Heart right ventricle (tissue), 16 donors: ENCODE measurements around the gene FFAR4. TPM values are rescaled to one million over a fixed set of nuclear protein-coding genes. Genes with fewer than 3 reads are reported as not detected.

Source experiments
- ATAC-seq, 8 donors: fragments of 200-7000 bp; cut with Tn5 transposase; one replicate each; pipeline ENCODE4 v1.9.1; 2020; ENCODE audit warnings: mild to moderate bottlenecking in 8 of 8, moderate library complexity in 8 of 8, moderate number of reproducible peaks in 1 of 8
- DNase-seq, 2 donors: peaks; one replicate each; pipeline ENCODE4 v3.0.0-alpha.2; 2020
- H3K27ac ChIP-seq, 10 donors: fragments of 200-600 bp; sonication (generic) in 2 of 10; one replicate each; pipeline versions ENCODE4 v1.5.0 to v1.8.0; 2020 to 2022; ENCODE audit warnings: mild to moderate bottlenecking in 3 of 10
- H3K27me3 ChIP-seq, 7 donors: fragments of 200-600 bp; one replicate each; pipeline ENCODE4 v1.8.0; 2021 to 2022; ENCODE audit warnings: mild to moderate bottlenecking in 2 of 7
- H3K36me3 ChIP-seq, 9 donors: fragments of 200-600 bp; sonication (generic) in 1 of 9; one replicate each; pipeline versions ENCODE4 v1.5.0 to v1.8.0; 2020 to 2022; ENCODE audit warnings: mild to moderate bottlenecking in 2 of 9
- H3K4me1 ChIP-seq, 9 donors: fragments of 200-600 bp; sonication (generic) in 1 of 9; one replicate each; pipeline versions ENCODE4 v1.5.0 to v1.8.0; 2020 to 2022; ENCODE audit warnings: mild to moderate bottlenecking in 4 of 9
- H3K4me3 ChIP-seq, 10 donors: fragments of 200-600 bp; sonication (generic) in 2 of 10; one replicate each; pipeline versions ENCODE4 v1.5.0 to v1.8.0; 2020 to 2022; ENCODE audit warnings: mild to moderate bottlenecking in 7 of 10, moderate library complexity in 2 of 10
- H3K9me3 ChIP-seq, 11 donors: fragments of 200-600 bp in 10 of 11; sonication (generic) in 2 of 11; one replicate each; pipeline versions ENCODE4 v1.5.0 to v1.8.0; 2013 to 2022; ENCODE audit warnings: mild to moderate bottlenecking in 2 of 11, control low read depth in 1 of 11, moderate library complexity in 1 of 11
- CTCF ChIP-seq, 9 donors: fragments of 200-600 bp; sonication (generic) in 2 of 9; IDR thresholded peaks; one replicate each; pipeline versions ENCODE4 v1.5.0 to v1.8.0; 2021 to 2022; ENCODE audit warnings: antibody characterized with exemption in 9 of 9, mild to moderate bottlenecking in 5 of 9, moderate library complexity in 1 of 9
- WGBS, 2 donors: extraction: QIAGEN DNeasy Blood & Tissue Kit; methylation state at CpG; one replicate each; pipeline ENCODE4 v1.1.7; 2013; ENCODE audit warnings: inconsistent platforms in 1 of 2; 5-methylcytosine and 5-hydroxymethylcytosine counted together
- intact Hi-C, 10 donors: fragments of 100-400 bp; cut with DNase I; formaldehyde crosslinking; loops; one replicate each; pipeline versions ENCODE4 v1.11.1 to v1.14.2; 2022
- polyA plus RNA-seq, 2 donors: library from polyadenylated mRNA; stranded (reverse); fragments of 200-250 nt; gene quantifications; one replicate each; pipeline ENCODE4 v1.2.3, GENCODE V29; 2013
- total RNA-seq, 10 donors: library from RNA; stranded (reverse); fragmentation: NEBNext Ultra II Directional in 3 of 10; extraction: Animal tissue kit (Norgen Biotek cat#: 25700) in 3 of 10; gene quantifications; one replicate each; pipeline versions ENCODE4 v1.2.1 to v1.2.4, GENCODE V29; 2021 to 2023
- donor health status: Arrhythmogenic right ventricular cardiomyopathy.
- donor health status: ischemic (EF 13 %, LVEDD 7.1; RV severe dilation, severe dysfunction).
- donor health status: healthy with polysubstance abuse.
- donor health status: DM: no; HTN: yes; CAD: no.
- donor health status: DM: no; HTN: no; CAD: no.
- donor health status: ischemic (EF 25% LVEDD 6.9; RV normal size, moderate dysfunction).
- donor health status: ischemic (EF 25% LVEDD 5.7; RV mildly dilated, moderate dysfunction).
- donor health status: healthy.
- donor health status: DM: yes; HTN: yes; CAD: no.
- donor health status: Ischemic cardiomyopathy.
- donor health status: ischemic (EF 35%, LVEDD 5.7; RV mildly dilated, moderate dysfunction).
- donor health status: nonischemic (EF 11% LVEDD 7.7; RV severe dilation, severe dysfunction).
- donor health status: DM: yes; HTN: yes; CAD: no.
- donor health status: PGD.
- donor health status: ischemic (EF 29% LVEDD 5.4; RV normal size, mild dysfunction).
- donor health status: nonischemic (EF 23%, LVEDD 6.1; RV moderate dilation, normal function).

The FFAR4 gene
- total and polyA plus RNA-seq, 12 donors = 0.07 to 0.37 (median 0.12) TPM; not detected in 6

DNA sequence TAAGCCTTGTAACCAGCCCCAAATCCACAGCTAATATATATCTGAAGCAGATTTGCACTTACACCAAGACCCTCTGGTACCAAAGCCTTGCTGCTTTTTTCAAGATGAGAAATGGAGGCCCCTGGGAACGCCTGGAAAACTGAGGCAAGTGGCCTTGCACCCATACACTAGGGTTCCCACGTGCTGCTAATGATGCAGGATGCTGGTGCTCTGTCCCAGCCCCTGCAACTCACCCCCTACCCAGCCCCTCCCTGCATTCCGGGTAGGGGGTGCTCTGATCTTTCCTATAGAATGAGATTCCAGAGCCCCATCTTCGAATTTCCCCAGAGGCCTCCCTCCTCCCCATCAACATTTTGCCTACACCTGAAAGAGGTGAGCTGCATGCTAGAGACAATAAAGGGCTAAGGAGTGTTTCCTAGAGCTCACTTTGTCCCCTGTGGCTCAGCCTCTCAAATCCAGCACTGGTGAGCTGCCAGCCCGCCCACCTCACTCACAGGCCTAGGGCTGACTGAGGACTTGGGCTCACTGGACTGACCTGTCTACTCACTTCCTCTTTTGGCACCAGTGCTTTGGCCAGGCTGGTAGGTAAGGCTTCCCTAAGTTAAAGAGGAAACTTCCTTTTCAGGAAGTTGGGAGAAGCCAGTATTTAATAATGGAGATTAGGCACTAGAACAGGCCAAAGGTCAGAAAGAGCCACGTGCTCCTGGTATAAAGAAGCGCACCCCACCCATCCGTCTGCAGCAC is 24.8 kb downstream of the FFAR4 start:
- intact Hi-C loops = no loop called here
- TF ChIP-seq CTCF (IDR thresholded peaks at IDR 0.05) = no peak
- H3K36me3 ChIP-seq = no peaks in the 10 kb centered on the region
- H3K4me3 ChIP-seq = no peak overlapping the region
- no peak overlapping the region for H3K27ac ChIP-seq
- WGBS, 2 donors = 61 to 71% methylated on average over 8 of the region's 8 CpGs
- H3K27me3 ChIP-seq = no peaks in the 10 kb centered on the region
- no peaks in the 10 kb centered on the region for H3K9me3 ChIP-seq
- ATAC-seq = peak in 2 of 8 donors; percentile 33 to 61
- no peak for DNase-seq
- H3K4me1 ChIP-seq = peaks cover 0 to 7% (median 0%) of the 10 kb centered on the region in 9 donors

GRCh38 chr10:93593254-93593653 is 26.8 kb downstream of the FFAR4 start:
- WGBS, 2 donors = 88 to 92% methylated on average over 4 of the region's 4 CpGs
- no peak for TF ChIP-seq CTCF (IDR thresholded peaks at IDR 0.05)

DNA sequence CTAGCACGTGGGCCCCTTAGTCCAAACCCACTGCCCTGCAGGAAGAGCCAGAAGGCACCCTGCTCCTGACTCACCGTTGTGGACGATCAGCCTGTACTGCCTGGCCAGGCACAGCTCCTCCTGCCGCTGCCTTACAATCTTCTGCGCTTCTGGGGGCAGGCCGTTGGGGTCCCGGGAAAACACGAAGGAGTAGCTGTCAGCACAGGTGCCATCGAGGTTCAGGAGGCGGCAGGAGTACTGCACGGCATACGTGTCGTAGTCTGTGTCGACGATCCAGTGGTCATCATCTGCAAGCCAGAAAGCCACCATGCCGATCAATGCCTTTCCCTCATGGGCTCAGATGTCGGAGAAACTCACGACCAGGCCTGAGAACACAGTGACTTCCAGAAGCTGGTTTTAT is 27.3 kb downstream of the FFAR4 start:
- no peak for DNase-seq
- intact Hi-C loops = no loop called here
- no peak for TF ChIP-seq CTCF (IDR thresholded peaks at IDR 0.05)
- H3K4me1 ChIP-seq = peaks cover 0 to 7% (median 0%) of the 10 kb centered on the region in 9 donors
- no peaks in the 10 kb centered on the region for H3K36me3 ChIP-seq
- WGBS, 2 donors = 88 to 89% methylated on average over 18 of the region's 18 CpGs
- H3K27ac ChIP-seq = no peak overlapping the region
- H3K27me3 ChIP-seq = peaks cover 0 to 3% (median 0%) of the 10 kb centered on the region in 7 donors
- ATAC-seq = no peak
- no peaks in the 10 kb centered on the region for H3K9me3 ChIP-seq
- H3K4me3 ChIP-seq = no peak overlapping the region

More at GRCh38 chr10:93593254-93593653, 26.8 kb downstream of the FFAR4 start:
- Histone ChIP-seq H3K27me3 (no peaks in the 10 kb centered on the region), H3K4me3 (no peak overlapping the region), H3K27ac (no peak overlapping the region), H3K9me3 (no peaks in the 10 kb centered on the region), H3K4me1 (peaks cover 0 to 7% (median 0%) of the 10 kb centered on the region in 9 donors), H3K36me3 (no peaks in the 10 kb centered on the region)
- intact Hi-C loops = no loop called here
- no peak for ATAC-seq
- DNase-seq = no peak

DNA sequence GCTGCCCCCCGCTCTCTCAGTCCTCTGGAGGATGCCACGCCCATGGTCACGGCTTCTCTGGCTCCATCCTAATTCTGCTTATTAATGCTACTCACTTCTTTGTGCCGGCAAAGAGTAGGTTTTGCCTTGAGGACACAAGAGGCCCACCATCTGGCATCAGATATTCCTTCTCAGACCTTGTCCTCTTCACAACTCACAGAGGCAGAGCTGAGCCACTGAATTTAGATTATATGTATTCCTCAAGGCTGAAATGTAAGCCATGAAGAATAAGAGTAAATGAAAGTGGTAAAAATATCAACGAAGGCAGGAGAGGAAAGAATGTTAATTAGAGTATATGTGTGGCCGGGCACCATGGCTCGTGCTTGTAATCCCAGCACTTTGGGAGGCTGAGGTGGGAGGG is 28.1 kb downstream of the FFAR4 start:
- no peak overlapping the region for H3K27ac ChIP-seq
- H3K9me3 ChIP-seq = no peaks in the 10 kb centered on the region
- no peak for TF ChIP-seq CTCF (IDR thresholded peaks at IDR 0.05)
- intact Hi-C loops = no loop called here
- peaks cover 0 to 9% (median 0%) of the 10 kb centered on the region in 7 donors for H3K27me3 ChIP-seq
- no peak overlapping the region for H3K4me3 ChIP-seq
- ATAC-seq = no peak
- no peaks in the 10 kb centered on the region for H3K36me3 ChIP-seq
- H3K4me1 ChIP-seq = peaks cover 0 to 7% (median 0%) of the 10 kb centered on the region in 9 donors
- DNase-seq = no peak
- WGBS, 2 donors = 77 to 87% methylated on average over 7 of the region's 7 CpGs
